Measurements from ENCODE around the gene PRKACG.

DNA sequence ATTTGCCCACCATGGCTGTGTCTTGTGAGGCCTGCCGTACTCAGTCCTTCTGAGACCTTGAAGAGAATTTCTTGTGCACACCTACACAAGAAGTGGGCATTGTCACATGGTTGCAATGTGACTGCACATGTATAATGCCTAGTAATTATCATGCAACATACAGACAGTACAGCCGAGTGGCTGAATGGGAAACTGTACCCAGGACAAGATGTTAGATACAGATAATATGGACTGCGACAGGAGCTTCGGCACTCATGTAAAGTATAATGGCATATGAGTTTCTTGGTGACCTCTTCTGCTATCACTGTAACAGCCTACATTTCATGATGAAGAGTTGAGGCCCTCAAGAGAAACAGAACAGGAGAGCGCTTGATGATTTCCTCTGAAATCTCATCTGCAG is 4.8 kb upstream of the PRKACG start:
- TF ChIP-seq, protein P1, sequence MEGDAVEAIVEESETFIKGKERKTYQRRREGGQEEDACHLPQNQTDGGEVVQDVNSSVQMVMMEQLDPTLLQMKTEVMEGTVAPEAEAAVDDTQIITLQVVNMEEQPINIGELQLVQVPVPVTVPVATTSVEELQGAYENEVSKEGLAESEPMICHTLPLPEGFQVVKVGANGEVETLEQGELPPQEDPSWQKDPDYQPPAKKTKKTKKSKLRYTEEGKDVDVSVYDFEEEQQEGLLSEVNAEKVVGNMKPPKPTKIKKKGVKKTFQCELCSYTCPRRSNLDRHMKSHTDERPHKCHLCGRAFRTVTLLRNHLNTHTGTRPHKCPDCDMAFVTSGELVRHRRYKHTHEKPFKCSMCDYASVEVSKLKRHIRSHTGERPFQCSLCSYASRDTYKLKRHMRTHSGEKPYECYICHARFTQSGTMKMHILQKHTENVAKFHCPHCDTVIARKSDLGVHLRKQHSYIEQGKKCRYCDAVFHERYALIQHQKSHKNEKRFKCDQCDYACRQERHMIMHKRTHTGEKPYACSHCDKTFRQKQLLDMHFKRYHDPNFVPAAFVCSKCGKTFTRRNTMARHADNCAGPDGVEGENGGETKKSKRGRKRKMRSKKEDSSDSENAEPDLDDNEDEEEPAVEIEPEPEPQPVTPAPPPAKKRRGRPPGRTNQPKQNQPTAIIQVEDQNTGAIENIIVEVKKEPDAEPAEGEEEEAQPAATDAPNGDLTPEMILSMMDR (IDR thresholded peaks at IDR 0.05; ENCODE audit: low read depth, low read length, poor library complexity, severe bottlenecking), result no peak
- no peak for TF ChIP-seq EZH2phosphoT487 (IDR thresholded peaks at IDR 0.05; ENCODE audit: borderline replicate concordance, low read length)

Measured in DOHH2 (cell line).